HG03521 (cell line): ENCODE data around the gene AGRP.
"Not testable (repeated sequence)": the region's sequence is repeated elsewhere in the genome, so short reads cannot be mapped to it uniquely, and the experiment has no call there.

ENCODE experiments used
- ATAC-seq: cut with Tn5 transposase; IDR thresholded peaks from one replicate; pipeline ENCODE4 v1.9.1; 2021; ENCODE audit warnings: mild to moderate bottlenecking, moderate library complexity; ENCODE audit not compliant: unreplicated experiment

AGRP gene

GRCh38 chr16:67504031-67505021 lies 21.0 kb upstream of the AGRP start:
- no peak for ATAC-seq

- ATAC-seq = no peak
Observed at GRCh38 chr16:67499106-67499505, 15.8 kb upstream of the AGRP start.

- no peak for ATAC-seq
Observed at GRCh38 chr16:67490335-67491096, 7.2 kb upstream of the AGRP start.

- no peak for ATAC-seq
Observed at GRCh38 chr16:67489401-67490083, 6.2 kb upstream of the AGRP start.

- not testable (repeated sequence) for ATAC-seq
Observed at GRCh38 chr16:67487561-67487960, 4.2 kb upstream of the AGRP start.

GRCh38 chr16:67486805-67487204 lies 3.5 kb upstream of the AGRP start:
- ATAC-seq = no peak

GRCh38 chr16:67483731-67484525 lies 581 bp upstream of the AGRP start:
- ATAC-seq = no peak

GRCh38 chr16:67482233-67482924 lies 968 bp downstream of the AGRP start:
- no peak for ATAC-seq

- no peak for ATAC-seq
Observed at GRCh38 chr16:67481561-67482232, 1.6 kb downstream of the AGRP start.

GRCh38 chr16:67480833-67481560 lies 2.4 kb downstream of the AGRP start, which contains the start of gene ATP6V0D1:
TSS of gene ATP6V0D1 (minus strand) at chr16:67481157. CDS start at chr16:67481086, 71 bp downstream.
- ATAC-seq = peak; percentile 98

- no peak for ATAC-seq
Observed at GRCh38 chr16:67477960-67478554, 5.3 kb downstream of the AGRP start.

GRCh38 chr16:67474551-67475455 lies 8.5 kb downstream of the AGRP start:
- no peak for ATAC-seq

- no peak for ATAC-seq
Observed at GRCh38 chr16:67471758-67472384, 11.5 kb downstream of the AGRP start.

GRCh38 chr16:67470359-67470758 lies 13.0 kb downstream of the AGRP start:
- no peak for ATAC-seq

- ATAC-seq = no peak
Observed at GRCh38 chr16:67468731-67469130, 14.6 kb downstream of the AGRP start.

GRCh38 chr16:67466581-67466980 lies 16.8 kb downstream of the AGRP start:
- ATAC-seq = no peak

GRCh38 chr16:67464565-67464964 lies 18.8 kb downstream of the AGRP start:
- ATAC-seq = no peak
